Measurements from ENCODE around the gene ALLC.

- no peak for TF ChIP-seq TAF1 (IDR thresholded peaks at IDR 0.05; ENCODE audit: borderline replicate concordance, low read depth, low read length)
- TF ChIP-seq POLR2AphosphoS5 (IDR thresholded peaks at IDR 0.05; ENCODE audit: low read depth, low read length) = no peak
Observed at GRCh38 chr2:3664925-3665324, 6.9 kb downstream of the ALLC start.
